B cell (primary cell): ENCODE data around the gene PSMG3.

Source experiments
- EZH2 ChIP-seq: IDR thresholded peaks from 2 replicates; pipeline ENCODE4 v1.6.1; 2012; ENCODE audit warnings: borderline replicate concordance, low read depth, mild to moderate bottlenecking, moderate library complexity, low read length; ENCODE audit not compliant: insufficient read depth, poor library complexity, severe bottlenecking
- TF ChIP-seq, protein P1 (sequence below): fragments of 200-600 bp; IDR thresholded peaks from one replicate; pipeline ENCODE4 v1.8.0; 2022; ENCODE audit warnings: antibody characterized with exemption, mild to moderate bottlenecking

- TF ChIP-seq, protein P1, sequence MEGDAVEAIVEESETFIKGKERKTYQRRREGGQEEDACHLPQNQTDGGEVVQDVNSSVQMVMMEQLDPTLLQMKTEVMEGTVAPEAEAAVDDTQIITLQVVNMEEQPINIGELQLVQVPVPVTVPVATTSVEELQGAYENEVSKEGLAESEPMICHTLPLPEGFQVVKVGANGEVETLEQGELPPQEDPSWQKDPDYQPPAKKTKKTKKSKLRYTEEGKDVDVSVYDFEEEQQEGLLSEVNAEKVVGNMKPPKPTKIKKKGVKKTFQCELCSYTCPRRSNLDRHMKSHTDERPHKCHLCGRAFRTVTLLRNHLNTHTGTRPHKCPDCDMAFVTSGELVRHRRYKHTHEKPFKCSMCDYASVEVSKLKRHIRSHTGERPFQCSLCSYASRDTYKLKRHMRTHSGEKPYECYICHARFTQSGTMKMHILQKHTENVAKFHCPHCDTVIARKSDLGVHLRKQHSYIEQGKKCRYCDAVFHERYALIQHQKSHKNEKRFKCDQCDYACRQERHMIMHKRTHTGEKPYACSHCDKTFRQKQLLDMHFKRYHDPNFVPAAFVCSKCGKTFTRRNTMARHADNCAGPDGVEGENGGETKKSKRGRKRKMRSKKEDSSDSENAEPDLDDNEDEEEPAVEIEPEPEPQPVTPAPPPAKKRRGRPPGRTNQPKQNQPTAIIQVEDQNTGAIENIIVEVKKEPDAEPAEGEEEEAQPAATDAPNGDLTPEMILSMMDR: no peak
- no peak for TF ChIP-seq EZH2
Measured at GRCh38 chr7:1567896-1568510, 1.8 kb downstream of the PSMG3 start.
